Left ventricle myocardium superior (tissue), 1 donor: Measurements from ENCODE around the gene TASP1. TPM values are rescaled to one million over a fixed set of nuclear protein-coding genes. Genes with fewer than 3 reads are reported as not detected.
"Not testable (repeated sequence)": the region's sequence is repeated elsewhere in the genome, so short reads cannot be mapped to it uniquely, and the experiment has no call there.

Experiments
- ATAC-seq: fragments of 200-7000 bp; cut with Tn5 transposase; one replicate; pipeline ENCODE4 v1.9.1; 2020; ENCODE audit warnings: mild to moderate bottlenecking, moderate library complexity
- DNase-seq: peaks from one replicate; pipeline ENCODE4 v3.0.0-alpha.2; 2020
- intact Hi-C: fragments of 100-400 bp; cut with micrococcal nuclease; formaldehyde crosslinking; loops from one replicate; pipeline ENCODE4 v1.11.0; 2022
- total RNA-seq: library from RNA; stranded (reverse); fragmentation: NEBNext Ultra II Directional; extraction: Animal tissue kit (Norgen Biotek cat#: 25700); gene quantifications from one replicate; pipeline ENCODE4 v1.2.1, GENCODE V29; 2021
- donor health status: DM: no; HTN: yes; CAD: no; lungs with severe emphysema.

TASP1 gene
- total RNA-seq, 1 donor from 2014 or later, result 5.0 TPM

- DNase-seq, ATAC-seq, intact Hi-C loops: not testable (repeated sequence)
Observed at GRCh38 chr20:13593423-13593822, 45.3 kb downstream of the TASP1 start.

GRCh38 chr20:13588049-13588448, 50.7 kb downstream of the TASP1 start:
- ATAC-seq (no peak), DNase-seq (no peak)
- intact Hi-C loops, result no loop called here

GRCh38 chr20:13587370-13587769, 51.4 kb downstream of the TASP1 start:
- ATAC-seq, result no peak
- no peak for DNase-seq
- intact Hi-C loops, result no loop called here

GRCh38 chr20:13586133-13586532, 52.6 kb downstream of the TASP1 start:
- DNase-seq, result no peak
- intact Hi-C loops, result no loop called here
- ATAC-seq, result no peak

GRCh38 chr20:13581451-13581850, 57.3 kb downstream of the TASP1 start:
- DNase-seq (no peak), ATAC-seq (peak; percentile 82)
- intact Hi-C loops, result no loop called here

GRCh38 chr20:13580707-13581106, 58.0 kb downstream of the TASP1 start:
- intact Hi-C loops, result no loop called here
- ATAC-seq (peak; percentile 68), DNase-seq (no peak)

- ATAC-seq (no peak), DNase-seq (no peak)
- intact Hi-C loops, result no loop called here
Observed at GRCh38 chr20:13574071-13574470, 64.7 kb downstream of the TASP1 start.

GRCh38 chr20:13571662-13572061, 67.1 kb downstream of the TASP1 start:
- ATAC-seq, result no peak
- intact Hi-C loops, result no loop called here

GRCh38 chr20:13567663-13568062, 71.1 kb downstream of the TASP1 start:
- ATAC-seq, result peak; percentile 62
- intact Hi-C loops, result no loop called here
- DNase-seq, result no peak

More at GRCh38 chr20:13571662-13572061, 67.1 kb downstream of the TASP1 start:
- no peak for DNase-seq

DNA sequence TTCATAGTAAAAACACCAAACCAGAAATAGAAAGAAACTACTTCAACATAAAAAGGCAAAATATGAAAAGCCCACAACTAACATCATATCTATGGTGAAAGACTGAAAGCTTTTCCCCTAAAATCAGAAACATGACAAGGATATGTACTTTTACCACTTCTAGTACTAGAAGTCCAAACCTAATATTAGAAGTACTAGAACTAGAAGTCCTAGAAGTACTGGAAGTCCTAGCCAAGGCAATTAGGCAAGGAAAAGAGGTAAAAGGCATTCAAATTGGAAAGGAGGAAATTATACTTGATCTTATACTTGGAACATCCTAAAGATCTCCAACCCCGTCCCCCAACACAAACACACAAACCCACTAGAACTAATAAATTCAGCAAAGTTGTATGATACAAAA, 74.9 kb downstream of the TASP1 start:
- DNase-seq (no peak), ATAC-seq (peak; percentile 23)
- intact Hi-C loops, result no loop called here

DNA sequence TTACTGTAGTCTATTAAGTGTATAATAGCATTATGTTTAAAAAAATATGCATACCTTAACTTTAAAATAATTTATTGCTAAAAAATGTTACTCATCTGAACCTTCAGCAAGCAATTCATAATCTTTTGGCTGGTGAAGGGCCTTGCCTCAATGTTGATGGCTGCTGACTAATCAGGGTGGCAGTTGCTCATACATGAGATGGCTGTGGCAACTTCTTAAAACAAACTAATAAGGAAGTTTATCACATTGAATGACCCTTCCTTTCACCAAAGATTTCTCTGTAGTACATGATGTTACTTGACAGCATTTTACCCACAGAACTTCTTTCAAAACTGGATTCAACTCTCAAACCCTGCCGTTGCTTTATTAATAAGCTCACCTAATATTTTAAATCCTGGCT, 84.0 kb downstream of the TASP1 start:
- intact Hi-C loops, result no loop called here
- ATAC-seq (no peak), DNase-seq (no peak)

DNA sequence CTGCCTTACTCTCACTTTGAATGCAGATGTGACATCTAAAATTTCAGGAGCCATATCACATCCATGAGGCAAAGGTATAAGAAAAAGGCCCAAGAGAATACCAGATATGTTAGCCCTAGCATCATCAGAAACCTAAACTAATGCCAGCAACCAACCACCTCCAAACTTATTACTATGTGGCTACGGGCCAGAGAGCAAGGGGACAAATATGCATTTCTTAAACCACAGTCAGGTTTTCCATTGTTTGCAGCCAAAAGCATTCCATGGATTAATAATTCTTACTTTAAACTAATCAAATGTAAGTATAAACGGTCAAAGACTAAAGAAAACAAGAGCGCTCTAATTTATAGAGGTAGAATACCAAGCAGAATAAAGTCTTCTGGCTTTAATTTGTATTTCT, 84.7 kb downstream of the TASP1 start:
- ATAC-seq (no peak), DNase-seq (no peak)
- intact Hi-C loops, result no loop called here

DNA sequence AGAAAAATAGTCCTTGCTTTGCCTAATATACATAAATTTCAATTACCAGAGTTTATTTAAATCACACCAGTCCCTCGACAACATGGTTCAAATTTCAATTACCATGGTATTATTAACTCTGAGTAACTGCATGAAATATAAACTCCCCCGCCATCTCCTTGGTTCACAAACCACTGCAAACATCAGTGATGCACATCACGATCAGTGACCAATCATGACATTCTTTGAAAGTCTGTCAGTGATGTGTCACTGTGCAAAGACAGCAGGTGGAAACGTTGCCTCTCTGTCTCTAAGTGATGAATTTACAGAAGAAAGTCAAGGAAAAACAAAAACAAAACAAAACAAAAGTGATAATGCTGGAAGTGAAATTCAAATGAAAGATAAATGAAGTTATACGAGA, 86.7 kb downstream of the TASP1 start:
- intact Hi-C loops, result no loop called here
- ATAC-seq, result no peak
- DNase-seq, result no peak

DNA sequence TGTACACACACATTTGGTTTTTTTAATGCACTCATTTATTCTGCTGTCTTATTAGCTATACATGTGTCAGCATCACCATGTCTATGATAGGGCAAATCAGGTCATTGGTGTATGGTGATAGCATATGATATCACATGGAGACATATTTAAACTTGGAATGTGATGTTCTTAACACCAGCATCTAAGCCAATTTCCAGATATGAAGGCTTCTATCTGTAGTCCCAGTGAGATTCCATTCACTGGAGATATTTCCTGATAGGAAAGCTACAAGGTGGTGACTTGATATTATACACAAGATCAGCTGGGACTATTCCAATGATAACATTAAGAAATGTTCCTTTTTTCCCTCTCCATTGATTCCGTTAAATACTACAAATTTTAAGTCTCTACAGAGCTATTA, 89.3 kb downstream of the TASP1 start:
- intact Hi-C loops, result loop anchor here (10.0 kb wide), 1 partner anchor 85 kb away; no protein-coding TSS in a partner anchor
- DNase-seq (no peak), ATAC-seq (no peak)

DNA sequence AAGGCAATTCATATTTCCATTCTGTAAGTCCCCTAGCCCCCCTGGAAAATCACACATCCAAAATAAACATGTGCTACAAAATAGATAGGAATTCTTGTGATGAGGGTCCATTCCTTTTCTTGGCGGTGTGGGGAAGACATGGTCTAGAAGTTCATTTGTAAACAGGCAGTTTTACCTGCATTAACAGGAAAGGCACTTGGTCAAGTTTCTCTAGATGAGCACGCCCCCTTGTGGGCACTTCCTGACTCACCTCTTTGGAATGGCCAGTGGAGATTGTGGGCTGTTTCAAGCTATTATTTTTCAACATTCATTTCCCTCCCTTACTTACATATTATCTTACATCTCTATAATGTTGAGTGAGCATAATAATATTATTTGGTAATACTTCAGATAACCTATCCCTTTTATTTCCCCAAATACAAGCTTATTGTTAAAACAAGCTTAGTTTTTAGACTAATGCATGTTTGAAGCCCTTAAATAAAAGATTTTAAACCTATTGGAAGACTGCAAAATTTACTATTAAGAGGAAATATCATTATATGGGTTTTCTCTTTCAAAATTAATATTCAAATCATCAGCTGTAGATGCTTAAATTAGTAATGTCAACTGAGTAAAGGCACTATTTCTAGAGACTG, 92.1 kb downstream of the TASP1 start:
- ATAC-seq (peak; percentile 48), DNase-seq (peak; percentile 81)
- intact Hi-C loops, result loop anchor here (10.0 kb wide), 1 partner anchor 82 kb away; no protein-coding TSS in a partner anchor

GRCh38 chr20:13545790-13546189, 92.9 kb downstream of the TASP1 start:
- DNase-seq, result no peak
- no peak for ATAC-seq
- intact Hi-C loops, result loop anchor here (10.0 kb wide), 1 partner anchor 81 kb away; no protein-coding TSS in a partner anchor

DNA sequence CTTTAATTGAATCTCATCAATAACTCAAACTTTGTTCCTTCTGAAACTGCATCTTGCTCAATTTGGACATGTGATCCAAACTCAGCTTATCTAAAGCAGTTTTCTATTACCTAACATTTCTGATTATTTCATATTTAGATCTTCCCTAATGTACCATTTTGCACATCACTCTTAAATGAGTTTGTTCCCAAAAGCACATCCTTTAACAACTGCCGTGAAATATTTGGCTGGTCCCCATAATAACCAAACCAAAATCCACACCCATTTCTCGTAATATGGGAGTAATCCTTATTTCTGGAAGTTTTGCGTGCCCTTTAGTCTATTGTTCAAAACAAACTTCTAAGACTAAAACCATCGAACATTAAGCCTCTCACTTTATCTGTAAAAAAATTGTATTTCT, 94.9 kb downstream of the TASP1 start:
- DNase-seq, result no peak
- no peak for ATAC-seq
- intact Hi-C loops, result loop anchor here (10.0 kb wide), 1 partner anchor 79 kb away; no protein-coding TSS in a partner anchor

- ATAC-seq, result no peak
- intact Hi-C loops, result no loop called here
- no peak for DNase-seq
Observed at GRCh38 chr20:13535627-13536026, 103.1 kb downstream of the TASP1 start.

GRCh38 chr20:13533946-13534345, 104.8 kb downstream of the TASP1 start:
- DNase-seq (no peak), ATAC-seq (no peak)
- intact Hi-C loops, result no loop called here

GRCh38 chr20:13530146-13530545, 108.6 kb downstream of the TASP1 start:
- no peak for ATAC-seq
- no peak for DNase-seq
- intact Hi-C loops, result no loop called here

GRCh38 chr20:13526551-13526950, 112.2 kb downstream of the TASP1 start:
- intact Hi-C loops, result no loop called here
- no peak for ATAC-seq
- no peak for DNase-seq
